NCI-H2107 treated with DMSO at 0.1 percent for 48 hours (cell line): ENCODE results near the gene PCCB.
A peak's percentile ranks its signal among the peaks of the same experiment; 100 is the strongest.
"Not testable (repeated sequence)": the region's sequence is repeated elsewhere in the genome, so short reads cannot be mapped to it uniquely, and the experiment has no call there.

Experiments
- DNase-seq: peaks from one replicate; lab custom pipeline; 2025; ENCODE audit not compliant: unreplicated experiment; lab: John Stamatoyannopoulos, UW

Gene PCCB

DNA sequence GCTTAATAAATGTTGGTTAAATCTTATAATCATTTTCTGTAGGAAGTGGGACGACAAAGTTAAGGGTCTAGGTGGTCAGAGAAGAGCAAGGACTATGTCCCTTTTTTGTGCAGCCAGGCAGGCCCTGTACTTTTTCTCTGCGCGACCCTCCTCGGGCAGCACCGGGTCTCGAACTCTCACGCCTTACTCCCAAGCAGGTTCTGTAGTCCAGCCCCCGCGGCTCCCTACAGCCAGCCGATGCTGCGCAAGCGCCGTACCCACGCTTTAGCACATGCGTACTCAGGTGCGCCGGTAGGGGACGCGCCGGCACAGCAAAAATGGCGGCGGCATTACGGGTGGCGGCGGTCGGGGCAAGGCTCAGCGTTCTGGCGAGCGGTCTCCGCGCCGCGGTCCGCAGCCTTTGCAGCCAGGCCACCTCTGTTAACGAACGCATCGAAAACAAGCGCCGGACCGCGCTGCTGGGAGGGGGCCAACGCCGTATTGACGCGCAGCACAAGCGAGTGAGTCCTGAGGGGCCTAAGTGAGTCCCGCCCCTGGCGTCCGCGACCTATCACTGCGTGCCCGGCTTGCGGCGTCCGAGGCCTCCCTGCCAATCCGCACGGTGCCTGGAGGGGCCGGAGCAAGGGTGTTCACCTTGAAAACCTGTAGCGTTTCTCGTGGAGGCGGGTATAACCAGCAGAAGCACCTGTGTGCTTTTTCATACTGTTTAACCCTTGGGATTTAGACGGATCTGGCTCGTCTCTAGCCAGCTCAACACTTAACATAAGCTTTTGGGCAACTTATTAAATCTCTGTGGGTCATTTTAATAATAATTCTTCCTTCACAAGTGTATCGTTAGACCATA, at the start of gene PCCB:
Gene PCCB (plus strand): TSS at position 282 of the 844 bp plus-strand sequence. CDS start 36 bp downstream, at position 318.
- peak; percentile 92 for DNase-seq

DNA sequence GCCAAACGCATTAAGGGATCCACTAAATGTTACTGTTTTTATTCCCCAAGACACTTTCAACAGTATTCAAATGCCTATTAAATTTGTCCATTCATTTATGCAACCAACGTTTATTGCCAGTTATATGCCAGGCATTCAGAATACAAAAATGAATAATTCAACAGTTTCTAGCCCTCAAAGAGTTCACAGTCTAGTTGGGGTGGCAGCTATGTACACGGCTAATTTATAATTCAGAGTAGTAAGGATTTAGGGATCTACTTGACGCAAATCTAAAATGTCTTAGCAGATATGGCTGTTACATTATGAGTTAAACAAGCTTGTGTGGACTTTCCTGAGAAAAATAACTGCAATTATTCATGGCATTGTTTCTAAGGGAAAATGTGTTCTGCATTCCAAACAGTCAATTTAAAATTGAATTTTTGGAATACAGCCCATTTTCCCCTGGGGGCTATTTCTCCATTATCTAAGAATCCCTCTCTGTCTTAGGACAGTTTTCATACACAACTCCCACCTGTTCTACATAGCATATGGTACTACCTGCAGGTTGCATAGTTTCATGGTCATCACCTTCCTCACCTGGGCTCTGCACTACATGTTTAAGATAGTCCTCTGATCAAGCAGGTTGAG, 42.5 kb upstream of the PCCB start:
- DNase-seq = no peak

DNA sequence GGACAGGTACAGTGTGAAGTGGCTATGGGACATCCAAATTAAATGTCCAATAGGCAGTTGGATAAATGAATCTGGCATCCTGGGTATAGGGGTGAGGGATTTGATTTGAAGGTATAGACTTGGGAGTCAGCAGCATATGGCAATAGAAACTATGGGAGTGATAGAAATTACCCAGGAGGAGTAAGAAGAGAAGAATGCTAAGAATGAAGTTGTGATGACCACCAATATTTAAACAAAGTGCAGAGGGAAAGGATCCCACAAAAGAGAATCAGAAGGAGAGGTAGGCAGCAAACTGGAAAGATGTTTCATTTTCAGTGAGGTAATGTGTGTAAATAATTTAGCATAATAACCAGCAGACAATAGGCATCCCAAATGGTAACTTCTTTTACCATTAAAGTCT, 40.2 kb upstream of the PCCB start:
- DNase-seq = no peak

DNA sequence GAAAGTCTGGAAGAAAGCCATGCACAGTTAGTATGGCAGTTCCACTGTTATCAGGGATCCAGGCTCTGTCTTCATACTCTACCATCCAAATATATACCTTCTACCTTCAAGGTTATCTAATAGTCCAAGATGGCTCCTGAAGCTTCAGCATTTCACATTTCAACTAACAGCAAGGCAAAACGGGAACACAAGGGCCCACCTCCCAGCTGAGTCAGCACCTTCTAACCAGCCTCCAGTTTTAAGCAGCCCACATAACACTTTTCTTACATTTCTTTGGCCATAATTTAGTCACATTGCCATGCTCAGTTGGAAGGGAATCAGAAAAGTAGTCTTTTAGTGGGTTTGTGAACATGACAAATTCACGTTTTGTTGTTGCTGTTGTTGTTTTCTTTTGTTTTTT, 38.6 kb upstream of the PCCB start:
- no peak for DNase-seq

DNA sequence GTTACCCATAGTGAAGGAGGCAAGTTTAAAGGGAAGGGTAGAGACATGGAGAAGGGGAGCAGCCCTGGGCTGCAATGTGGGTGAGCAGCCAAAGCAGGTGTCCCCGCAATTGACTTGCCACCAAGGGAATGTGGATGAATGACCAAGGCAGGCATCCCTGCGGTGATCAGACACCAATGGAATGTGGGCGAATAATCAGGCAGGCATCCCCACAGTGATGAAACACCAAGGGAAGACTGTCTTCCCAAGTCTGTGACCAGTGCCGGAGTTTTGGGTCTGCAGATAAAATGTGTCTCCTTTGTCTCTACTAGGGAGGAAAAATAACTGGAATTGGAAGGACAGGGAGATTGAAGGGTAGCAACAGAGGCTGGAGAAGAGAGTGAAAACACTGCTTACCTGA, 27.4 kb upstream of the PCCB start:
- DNase-seq = not testable (repeated sequence)

DNA sequence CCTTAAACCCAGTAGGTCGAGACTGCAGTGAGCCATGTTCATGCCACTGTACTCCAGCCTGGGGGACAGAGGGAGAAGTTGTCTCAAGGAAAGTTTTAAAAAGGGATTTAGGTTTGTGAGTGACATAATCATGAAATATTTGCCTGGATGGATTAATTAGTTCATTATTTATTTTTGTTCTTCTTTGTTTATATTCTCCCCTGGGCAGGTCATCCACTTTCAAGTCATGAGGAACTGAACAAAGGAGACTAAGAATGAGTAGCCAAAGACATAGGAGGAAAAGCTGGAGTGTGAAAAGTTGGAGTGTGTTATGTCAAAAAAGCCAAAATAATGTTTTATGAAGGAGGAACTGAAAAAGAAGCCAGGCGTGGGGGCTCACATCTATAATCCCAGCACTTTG, 17.7 kb upstream of the PCCB start:
- DNase-seq = no peak

DNA sequence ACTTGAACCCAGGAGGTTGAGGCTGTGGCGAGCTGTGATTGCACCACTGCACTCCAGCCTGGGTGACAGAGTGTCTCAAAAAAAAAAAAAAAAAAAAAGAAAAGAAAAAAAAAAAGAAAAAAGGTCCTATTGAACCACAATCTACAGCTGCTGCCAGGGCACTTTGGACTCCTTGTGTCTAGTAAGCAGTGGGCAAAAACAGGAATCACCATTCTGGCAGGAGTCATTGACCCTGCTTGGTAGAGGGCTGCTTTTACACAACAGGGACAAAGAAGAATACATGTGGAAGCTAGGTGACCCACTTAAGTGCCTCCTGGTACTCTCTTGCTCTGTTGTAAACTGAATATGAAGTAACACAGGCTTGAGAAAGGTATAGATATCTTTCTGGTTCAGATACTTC, 14.6 kb upstream of the PCCB start:
- DNase-seq = no peak

DNA sequence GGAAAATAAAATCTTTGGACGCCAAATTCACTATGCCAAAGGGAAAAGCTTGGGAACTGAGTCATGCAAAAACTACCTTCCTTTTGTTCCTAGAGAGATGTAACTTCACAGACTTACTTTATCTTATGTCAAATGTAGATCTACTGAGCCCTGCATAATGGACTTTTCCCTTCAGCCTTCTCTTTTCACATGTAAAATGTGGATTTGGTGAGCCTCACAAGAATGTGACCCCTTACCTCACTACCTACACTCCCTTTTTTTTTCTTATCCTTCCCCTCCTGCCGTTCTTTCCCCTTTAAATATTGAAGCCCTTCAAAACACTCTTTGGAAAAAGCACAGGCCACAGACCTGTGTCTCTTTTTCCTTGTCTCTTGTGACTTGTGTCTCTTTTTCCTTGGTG, 14.0 kb upstream of the PCCB start:
- no peak for DNase-seq

DNA sequence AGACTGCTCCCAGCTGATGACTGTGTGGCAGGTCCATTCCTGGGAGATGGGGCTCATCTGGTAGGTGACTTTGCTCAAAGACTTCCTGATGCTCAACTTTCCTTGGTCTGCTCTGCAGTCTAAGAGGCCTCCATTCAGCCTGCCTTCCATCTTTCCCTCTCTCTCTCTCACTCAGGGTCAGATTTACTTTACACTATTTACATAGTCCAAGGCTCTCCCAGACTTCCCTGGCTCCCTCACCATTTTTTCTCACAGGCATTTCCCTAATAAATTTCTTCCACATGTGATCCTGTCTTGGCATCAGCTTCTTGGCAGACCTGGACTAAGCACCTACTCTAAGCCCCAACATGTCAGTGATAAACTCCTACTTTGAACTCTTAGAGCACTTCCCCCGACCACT, 13.0 kb upstream of the PCCB start:
- DNase-seq = no peak

DNA sequence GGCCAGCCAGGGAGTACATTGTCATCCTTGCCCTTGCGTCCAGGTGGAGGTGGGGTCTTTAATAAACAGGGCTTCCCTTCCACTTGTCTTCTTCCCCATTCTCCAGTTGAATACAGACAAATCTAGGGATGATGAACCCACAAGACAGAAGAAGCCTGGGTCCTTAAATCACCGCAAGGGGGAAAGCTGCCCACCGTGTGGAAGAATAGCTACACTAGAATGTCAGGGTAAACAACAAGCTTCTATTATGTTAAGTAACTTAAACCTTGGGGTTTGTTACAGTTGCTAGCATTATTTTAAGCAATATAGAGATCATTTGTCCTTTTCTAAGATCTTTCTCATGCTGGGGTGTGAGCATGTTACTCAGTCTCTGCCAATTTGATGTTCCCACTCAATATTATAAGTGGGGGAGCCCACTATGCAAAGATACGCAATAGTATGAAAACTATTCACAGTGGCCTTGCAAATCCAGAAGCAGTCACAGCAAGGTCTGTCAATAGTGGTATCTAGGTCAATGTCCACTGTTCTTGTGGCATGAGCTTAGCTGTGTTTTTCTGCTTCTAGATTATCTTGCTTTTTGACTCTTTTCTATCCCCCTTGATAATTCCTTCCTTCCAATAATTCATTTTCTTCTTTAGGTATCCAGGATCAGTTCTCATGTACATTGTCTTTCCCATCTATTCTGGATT, 12.0 kb upstream of the PCCB start:
- DNase-seq = no peak

DNA sequence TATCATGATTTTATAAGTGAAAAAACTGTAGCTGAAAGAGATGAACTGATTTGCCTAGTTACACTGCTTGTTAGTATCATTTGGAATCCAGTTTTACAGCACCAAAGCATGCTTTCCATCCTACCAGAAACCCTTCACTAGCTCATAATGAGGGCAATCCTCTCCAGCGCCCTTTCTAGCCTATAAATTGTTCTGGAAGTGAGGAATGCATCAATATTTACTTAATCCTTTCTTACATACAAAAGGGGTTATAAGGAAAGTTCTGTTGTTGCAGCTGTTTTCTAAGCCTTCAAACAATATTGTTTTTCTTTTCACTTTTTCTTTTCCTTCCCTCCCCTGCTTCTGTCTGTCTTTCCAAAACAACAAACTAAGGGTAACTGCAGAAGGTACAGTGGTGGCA, 11.0 kb upstream of the PCCB start:
- no peak for DNase-seq

DNA sequence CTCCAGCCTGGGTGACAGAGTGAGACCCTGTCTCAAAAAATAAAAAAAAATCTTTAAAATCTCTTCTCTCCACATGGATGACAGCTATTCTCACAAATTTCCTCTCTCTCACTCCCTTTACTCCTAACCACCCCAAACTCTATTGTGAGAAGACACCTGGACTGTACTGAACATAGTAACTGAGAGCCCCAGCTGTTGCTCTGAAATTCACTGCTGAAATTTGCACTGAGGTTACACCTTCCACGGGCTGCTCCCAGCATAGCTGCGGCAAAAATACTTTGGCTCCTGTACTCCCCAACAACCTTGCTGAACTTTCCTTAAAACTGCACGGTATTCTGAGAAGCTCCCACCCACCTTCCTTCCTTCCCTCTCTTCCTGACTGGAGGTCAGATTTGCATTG, 4.4 kb upstream of the PCCB start:
- DNase-seq = no peak

DNA sequence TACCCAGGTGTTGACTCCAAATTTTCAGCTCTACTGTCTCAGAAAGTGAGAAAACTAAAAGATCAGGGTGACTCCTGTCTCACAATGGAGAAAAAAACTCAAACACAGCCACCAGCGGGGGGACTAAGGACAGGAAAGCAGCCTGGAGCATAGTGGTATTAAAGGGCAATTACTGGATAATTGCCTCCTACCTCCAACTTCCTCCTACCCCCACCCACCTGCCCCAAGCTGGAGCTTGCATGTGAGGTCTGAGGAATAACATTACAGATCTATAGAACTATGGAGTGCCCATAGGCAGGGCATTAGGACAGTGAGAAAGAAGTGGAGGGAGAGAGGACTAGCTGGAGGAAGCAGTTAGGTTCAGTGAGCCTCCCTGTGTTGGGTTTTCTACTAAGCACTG, 2.7 kb upstream of the PCCB start:
- no peak for DNase-seq

DNA sequence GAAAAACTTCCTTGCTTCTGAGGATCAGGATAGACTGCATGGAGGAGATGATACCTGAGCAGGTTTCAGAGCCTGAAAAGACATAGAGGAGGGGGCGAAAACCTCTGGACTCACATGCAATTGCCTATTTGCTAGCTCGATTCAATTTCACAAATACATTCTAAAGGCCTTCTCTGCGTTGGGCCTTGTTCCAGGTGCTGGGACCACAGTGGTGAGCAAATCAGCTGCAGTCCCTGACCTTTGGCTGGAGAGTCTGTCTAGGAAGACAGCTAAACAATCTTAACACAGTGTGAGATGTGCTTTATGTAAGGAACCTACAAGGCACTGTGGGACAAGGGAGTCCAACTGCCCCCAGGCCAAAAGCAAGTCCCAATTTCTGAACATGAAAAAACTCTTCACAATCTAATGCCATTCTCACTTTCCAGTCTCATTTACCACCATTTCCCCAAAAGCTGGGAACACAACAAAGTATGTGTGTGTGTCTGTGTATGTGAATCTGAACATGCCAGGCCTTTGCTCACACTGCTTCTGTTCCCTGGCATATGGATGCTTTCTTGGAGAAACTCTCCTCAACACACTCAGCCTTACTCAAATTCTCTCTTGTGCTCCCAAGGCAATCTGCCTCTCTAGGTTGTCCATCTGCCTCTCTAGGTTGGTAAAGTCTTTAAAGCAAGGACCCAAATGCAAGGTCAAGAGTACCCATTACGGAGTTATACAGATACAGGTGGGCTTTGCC, 2.1 kb upstream of the PCCB start:
- no peak for DNase-seq

DNA sequence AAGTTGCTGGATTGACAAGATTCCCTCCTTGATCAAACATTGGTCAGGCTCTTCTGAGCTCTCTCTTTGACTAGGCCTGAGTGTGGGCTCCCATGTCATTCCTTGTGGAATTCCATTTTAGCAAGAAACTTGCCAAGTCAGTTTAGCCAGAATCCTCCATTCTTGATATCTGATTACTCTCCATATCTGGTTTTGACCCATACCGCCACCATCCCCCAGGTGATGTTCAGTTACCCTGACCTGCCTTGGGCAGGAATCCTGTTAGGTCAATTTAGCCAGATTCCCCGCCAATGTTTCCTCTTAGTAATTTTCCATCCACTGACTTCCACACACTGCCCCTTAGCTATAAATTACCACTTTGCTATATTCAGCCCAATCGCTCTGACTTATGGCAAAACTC, 1.0 kb upstream of the PCCB start:
- DNase-seq = no peak

DNA sequence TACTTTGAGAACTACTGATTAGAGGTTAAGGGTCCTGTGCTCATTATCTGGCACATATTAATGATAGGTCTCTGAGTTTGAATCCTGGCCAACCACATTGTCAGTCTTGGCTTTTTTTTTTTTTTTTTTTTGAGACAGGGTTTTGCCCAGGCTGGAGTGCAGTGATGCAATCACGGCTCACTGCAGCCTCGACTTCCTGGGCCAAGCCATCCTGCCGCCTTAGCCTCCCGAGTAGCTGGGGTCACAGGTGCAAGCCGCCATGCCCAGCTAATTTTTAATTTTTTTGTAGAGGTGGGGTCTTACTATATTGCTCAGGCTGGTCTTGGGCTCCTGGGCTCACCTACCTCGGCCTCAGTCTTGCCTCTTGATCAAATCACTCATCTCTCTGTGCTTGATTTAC, 547 bp upstream of the PCCB start:
- no peak for DNase-seq

DNA sequence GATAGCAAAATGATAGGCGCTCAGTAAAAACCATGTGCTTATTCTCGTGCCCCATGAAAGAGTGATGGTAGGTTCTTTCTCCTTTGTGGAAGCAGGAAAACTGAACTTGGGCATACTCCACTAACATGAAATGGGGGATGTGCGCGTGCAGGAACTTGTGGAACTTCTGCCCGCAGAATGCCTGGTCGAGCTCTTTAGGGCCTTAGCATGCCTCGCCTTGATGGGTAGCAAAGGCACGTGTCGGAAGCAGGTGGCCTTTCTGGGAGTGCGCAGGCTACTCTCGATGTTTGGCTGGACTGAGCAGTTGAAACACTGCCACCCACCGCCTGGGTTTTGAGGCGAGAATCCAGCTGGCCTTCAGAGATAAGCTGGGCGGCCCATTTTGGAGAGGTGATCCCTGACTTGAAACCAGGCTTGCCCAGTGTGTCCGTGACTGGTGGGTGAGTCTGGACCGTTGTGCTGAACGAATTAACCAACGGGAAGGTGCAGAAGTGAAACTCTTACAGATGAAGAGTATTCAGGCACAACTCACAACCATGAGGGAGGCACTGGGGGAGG, 842 bp downstream of the PCCB start:
- peak; percentile 92 for DNase-seq

DNA sequence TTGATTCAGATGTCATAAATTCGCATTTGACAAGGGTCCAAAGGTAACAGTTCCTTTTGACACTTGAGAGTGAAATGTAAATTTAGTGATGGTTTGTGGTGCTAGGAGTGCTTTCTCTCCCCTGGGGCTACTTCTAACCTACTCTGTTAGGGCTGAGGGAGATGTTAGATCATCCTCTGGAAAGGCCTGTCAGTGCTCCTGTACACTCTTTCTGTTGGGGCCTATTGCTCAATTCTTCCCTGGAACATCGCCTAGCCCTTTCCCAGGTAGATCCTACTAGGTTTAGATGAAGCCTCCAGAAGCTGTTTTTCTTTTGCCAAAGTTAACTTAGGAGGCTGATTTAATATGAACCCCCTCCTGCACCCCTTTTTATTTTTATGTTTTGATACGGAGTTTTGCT, 1.4 kb downstream of the PCCB start:
- peak; percentile 66 for DNase-seq

DNA sequence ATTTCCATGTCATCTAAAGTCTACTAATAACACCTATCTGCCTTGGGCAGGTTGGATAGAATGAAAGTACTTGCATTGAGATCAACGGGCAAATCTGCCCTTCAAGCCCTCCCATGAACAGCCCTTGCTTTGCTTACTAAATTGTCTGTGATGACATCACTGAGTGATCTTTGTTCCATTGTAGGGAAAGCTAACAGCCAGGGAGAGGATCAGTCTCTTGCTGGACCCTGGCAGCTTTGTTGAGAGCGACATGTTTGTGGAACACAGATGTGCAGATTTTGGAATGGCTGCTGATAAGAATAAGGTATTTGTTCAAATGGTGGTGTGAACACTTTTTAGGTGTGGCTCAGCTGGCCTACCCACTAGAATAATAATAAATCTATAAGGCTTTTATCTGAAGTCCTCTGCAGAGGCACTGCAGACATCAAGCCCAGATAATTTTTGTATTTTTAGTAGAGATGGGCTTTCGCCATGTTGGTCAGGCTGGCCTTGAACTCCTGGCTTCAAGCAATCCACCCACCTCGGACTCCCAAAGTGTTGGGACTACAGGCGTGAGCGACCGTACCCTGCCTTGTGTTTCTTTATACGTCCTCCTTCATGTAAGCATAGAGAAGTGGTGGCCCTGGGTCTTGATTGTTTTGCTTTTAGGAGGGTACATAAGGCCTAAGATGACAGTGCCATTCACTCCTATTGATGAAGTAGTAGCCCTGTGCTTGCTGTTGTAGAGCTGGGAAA, 5.7 kb downstream of the PCCB start:
- DNase-seq = no peak

DNA sequence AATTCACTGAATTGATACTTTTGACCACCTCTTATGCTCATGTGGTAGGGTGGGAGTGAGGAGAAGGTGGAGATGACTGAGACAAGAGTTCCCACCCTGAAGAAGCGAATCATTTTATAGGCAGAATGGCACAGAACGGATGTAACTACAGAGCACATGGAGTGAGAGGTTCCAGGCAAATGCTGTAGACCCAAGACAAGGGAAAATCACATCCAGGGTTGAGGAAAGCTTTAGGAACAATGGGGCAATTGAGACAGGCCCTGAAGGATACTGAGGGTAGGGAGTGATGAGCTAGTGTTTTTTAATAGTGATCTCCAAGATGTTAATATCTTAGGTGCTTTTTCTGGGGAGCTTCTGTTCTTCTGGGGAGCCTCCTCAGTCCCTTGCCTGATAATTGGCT, 8.1 kb downstream of the PCCB start:
- DNase-seq = no peak

DNA sequence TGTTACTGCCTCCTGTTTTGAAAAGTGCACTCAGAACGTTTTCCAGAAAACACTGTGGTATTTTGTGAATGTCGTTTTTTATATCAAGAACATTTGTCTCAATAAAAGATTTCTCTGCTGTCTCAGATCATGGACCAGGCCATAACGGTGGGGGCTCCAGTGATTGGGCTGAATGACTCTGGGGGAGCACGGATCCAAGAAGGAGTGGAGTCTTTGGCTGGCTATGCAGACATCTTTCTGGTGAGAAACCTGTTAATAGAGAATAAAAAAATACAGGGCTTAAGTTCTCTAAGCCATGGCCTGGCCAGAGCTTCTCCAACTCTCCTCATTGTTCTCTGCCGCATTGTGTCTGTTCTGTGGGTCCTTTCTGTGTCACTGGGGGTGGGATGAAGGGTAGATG, 11.7 kb downstream of the PCCB start:
- no peak for DNase-seq
